ENCODE measurements around the gene MAEA. TPM values are rescaled to one million over a fixed set of nuclear protein-coding genes. Genes with fewer than 3 reads are reported as not detected.

MAEA gene
- total RNA-seq, 5 donors from 2014 or later (not counting 1 experiment from before 2014, with no cell fraction given): 62.3 to 114 (median 87.2) TPM

GRCh38 chr4:1315836-1316536 is 26.3 kb downstream of the MAEA start:
- Mint-ChIP-seq H3K27me3 (no peaks in the 10 kb centered on the region), H3K4me1 (peaks cover 23 to 32% (median 26%) of the 10 kb centered on the region in 3 donors), H3K36me3 (peaks cover 43% of the 10 kb centered on the region), H3K4me3 (peak overlapping the region in 1 of 3 donors; percentile 29), H3K27ac (peak overlapping the region in 1 of 2 donors; percentile 71), H3K9me3 (no peaks in the 10 kb centered on the region)
- CTCF ChIA-PET: no interaction called here
- H3K4me1 ChIP-seq (ENCODE audit: control insufficient read depth in 1 of 2, extremely low read depth in 1 of 2, insufficient read depth in 2 of 2, low read length in 2 of 2): peaks cover 14 to 23% of the 10 kb centered on the region in 2 experiments
- 59% methylated on average over 22 of the region's 27 CpGs for WGBS (ENCODE audit: insufficient coverage)
- no peak overlapping the region for H3K27ac ChIP-seq (ENCODE audit: low read length)
- DNase-seq (peak in 4 of 35 experiments; percentile 11 to 33 (median 18)), ATAC-seq (replicated peaks in 1 of 4) (peak in 2 of 4 experiments; percentile 26 to 48)
- POLR2A ChIA-PET: no interaction called here
- H3K9me3 ChIP-seq: no peaks in the 10 kb centered on the region
- H3K27me3 ChIP-seq (replicated peaks in 1 of 2; ENCODE audit: control insufficient read depth in 2 of 2, extremely low read depth in 1 of 2, insufficient read depth in 2 of 2, low read length in 1 of 2): no peaks in the 10 kb centered on the region
- peak overlapping the region in 1 of 2 donors; percentile 10 for H3K4me3 ChIP-seq (ENCODE audit: control insufficient read depth in 1 of 2, extremely low read depth in 1 of 2, low read length in 1 of 2)
- H3K36me3 ChIP-seq (ENCODE audit: control insufficient read depth in 2 of 2, extremely low read depth in 1 of 2, insufficient read depth in 1 of 2, low read length in 1 of 2): peaks cover 18 to 51% of the 10 kb centered on the region in 2 donors

DNA sequence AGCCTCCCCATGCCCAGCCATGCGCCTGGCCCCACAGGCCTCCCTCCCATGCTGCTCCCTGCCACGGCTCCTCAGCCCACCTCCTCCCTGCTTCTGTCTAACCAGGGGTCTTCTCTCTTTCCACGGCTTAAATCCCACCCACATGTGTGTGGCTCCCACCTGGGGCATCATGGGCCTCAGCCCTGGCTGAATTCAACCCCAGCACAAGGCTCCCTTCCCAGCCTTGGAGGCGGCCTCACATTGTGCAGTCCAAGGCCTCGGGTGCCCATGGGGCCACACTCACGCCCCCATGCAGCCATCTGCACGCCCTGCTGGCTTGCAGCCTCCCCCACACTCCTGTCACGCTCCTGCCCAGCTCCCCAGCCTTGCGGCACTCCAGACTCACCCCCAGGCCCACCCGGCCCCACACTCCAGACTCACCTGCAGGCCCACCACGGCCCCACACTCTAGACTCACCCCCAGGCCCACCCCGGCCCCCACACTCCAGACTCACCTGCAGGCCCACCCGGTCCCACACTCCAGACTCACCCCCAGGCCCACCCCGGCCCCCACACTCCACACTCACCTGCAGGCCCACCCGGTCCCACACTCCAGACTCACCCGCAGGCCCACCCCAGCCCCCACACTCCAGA is 27.0 kb downstream of the MAEA start:
- no peaks in the 10 kb centered on the region for H3K27me3 Mint-ChIP-seq
- DNase-seq (no peak), ATAC-seq (replicated peaks in 1 of 4) (no peak)
- Histone ChIP-seq H3K4me3 (ENCODE audit: control insufficient read depth in 1 of 2, extremely low read depth in 1 of 2, low read length in 1 of 2) (peak overlapping the region in 1 of 2 donors; percentile 10), H3K36me3 (ENCODE audit: control insufficient read depth in 2 of 2, extremely low read depth in 1 of 2, insufficient read depth in 1 of 2, low read length in 1 of 2) (peaks cover 22 to 56% of the 10 kb centered on the region in 2 donors), H3K27ac (ENCODE audit: low read length) (no peak overlapping the region), H3K4me1 (ENCODE audit: control insufficient read depth in 1 of 2, extremely low read depth in 1 of 2, insufficient read depth in 2 of 2, low read length in 2 of 2) (peaks cover 8 to 16% of the 10 kb centered on the region in 2 experiments), H3K9me3 (no peaks in the 10 kb centered on the region), H3K27me3 (replicated peaks in 1 of 2; ENCODE audit: control insufficient read depth in 2 of 2, extremely low read depth in 1 of 2, insufficient read depth in 2 of 2, low read length in 1 of 2) (no peaks in the 10 kb centered on the region)
- ChIA-PET POLR2A (no interaction called here), CTCF (no interaction called here)
- no peaks in the 10 kb centered on the region for H3K9me3 Mint-ChIP-seq
- H3K4me3 Mint-ChIP-seq: no peak overlapping the region
- H3K27ac Mint-ChIP-seq: peak overlapping the region in 1 of 2 donors; percentile 52
- peaks cover 47% of the 10 kb centered on the region for H3K36me3 Mint-ChIP-seq
- H3K4me1 Mint-ChIP-seq: peaks cover 18 to 28% (median 19%) of the 10 kb centered on the region in 3 donors
- 84% methylated on average over 9 of the region's 16 CpGs for WGBS (ENCODE audit: insufficient coverage)

DNA sequence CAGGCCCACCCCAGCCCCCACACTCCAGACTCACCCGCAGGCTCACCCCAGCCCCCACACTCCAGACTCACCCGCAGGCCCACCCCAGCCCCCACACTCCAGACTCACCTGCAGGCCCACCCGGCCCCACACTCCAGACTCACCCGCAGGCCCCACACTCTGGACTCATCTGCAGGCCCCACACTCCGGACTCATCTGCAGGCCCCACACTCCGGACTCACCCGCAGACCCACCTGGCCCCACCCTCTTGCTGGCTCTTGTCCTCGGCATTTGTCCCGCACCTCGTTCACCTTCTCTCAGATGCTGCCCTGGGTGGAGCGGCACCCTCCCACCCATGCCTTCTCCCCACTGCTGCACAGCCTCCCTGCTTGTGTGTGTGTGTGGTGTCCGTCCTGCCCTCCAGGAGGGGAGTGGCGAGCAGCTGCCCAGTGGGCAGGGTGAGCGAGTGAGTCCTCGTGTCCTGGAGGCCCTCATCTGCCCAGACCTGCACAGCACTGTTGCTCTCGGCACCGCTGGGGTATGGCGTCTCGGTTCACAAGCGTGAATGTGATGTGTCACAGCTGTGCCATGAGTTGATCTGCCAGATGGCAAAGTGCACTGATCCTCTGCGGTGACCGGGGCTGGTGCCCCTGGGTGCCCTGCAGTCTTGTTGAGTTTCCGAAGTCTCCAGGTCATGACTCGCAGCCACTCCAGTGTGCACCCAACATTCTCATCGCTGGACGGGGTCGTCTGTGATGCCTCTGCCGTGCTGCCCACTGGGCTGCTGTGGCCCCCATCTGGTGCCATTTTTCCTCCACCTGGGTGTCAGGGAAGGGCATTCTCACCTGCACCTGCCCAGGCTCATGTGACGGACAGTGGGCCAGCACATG is 27.7 kb downstream of the MAEA start:
- ChIA-PET POLR2A (no interaction called here), CTCF (no interaction called here)
- peaks cover 21 to 62% of the 10 kb centered on the region in 2 donors for H3K36me3 ChIP-seq (ENCODE audit: control insufficient read depth in 2 of 2, extremely low read depth in 1 of 2, insufficient read depth in 1 of 2, low read length in 1 of 2)
- no peak overlapping the region for H3K27ac ChIP-seq (ENCODE audit: low read length)
- no peaks in the 10 kb centered on the region for H3K27me3 Mint-ChIP-seq
- no peak overlapping the region for H3K4me3 ChIP-seq (ENCODE audit: control insufficient read depth in 1 of 2, extremely low read depth in 1 of 2, low read length in 1 of 2)
- peaks cover 2 to 10% of the 10 kb centered on the region in 2 experiments for H3K4me1 ChIP-seq (ENCODE audit: control insufficient read depth in 1 of 2, extremely low read depth in 1 of 2, insufficient read depth in 2 of 2, low read length in 2 of 2)
- DNase-seq (no peak), ATAC-seq (replicated peaks in 1 of 4) (no peak)
- H3K9me3 ChIP-seq: no peaks in the 10 kb centered on the region
- no peaks in the 10 kb centered on the region for H3K27me3 ChIP-seq (replicated peaks in 1 of 2; ENCODE audit: control insufficient read depth in 2 of 2, extremely low read depth in 1 of 2, insufficient read depth in 2 of 2, low read length in 1 of 2)
- peaks cover 14 to 25% (median 16%) of the 10 kb centered on the region in 3 donors for H3K4me1 Mint-ChIP-seq
- no peak overlapping the region for H3K4me3 Mint-ChIP-seq
- no peak overlapping the region for H3K27ac Mint-ChIP-seq
- H3K9me3 Mint-ChIP-seq: no peaks in the 10 kb centered on the region
- 97% methylated on average over 21 of the region's 29 CpGs for WGBS (ENCODE audit: insufficient coverage)
- H3K36me3 Mint-ChIP-seq: peaks cover 41% of the 10 kb centered on the region

GRCh38 chr4:1318046-1318375 is 28.3 kb downstream of the MAEA start:
- Mint-ChIP-seq H3K4me3 (no peak overlapping the region), H3K27ac (no peak overlapping the region), H3K4me1 (peaks cover 14 to 24% (median 16%) of the 10 kb centered on the region in 3 donors), H3K27me3 (no peaks in the 10 kb centered on the region), H3K36me3 (peaks cover 41% of the 10 kb centered on the region), H3K9me3 (no peaks in the 10 kb centered on the region)
- ChIA-PET POLR2A (no interaction called here), CTCF (no interaction called here)
- Histone ChIP-seq H3K36me3 (ENCODE audit: control insufficient read depth in 2 of 2, extremely low read depth in 1 of 2, insufficient read depth in 1 of 2, low read length in 1 of 2) (peaks cover 19 to 62% of the 10 kb centered on the region in 2 donors), H3K4me1 (ENCODE audit: control insufficient read depth in 1 of 2, extremely low read depth in 1 of 2, insufficient read depth in 2 of 2, low read length in 2 of 2) (peaks cover 2 to 10% of the 10 kb centered on the region in 2 experiments), H3K4me3 (ENCODE audit: control insufficient read depth in 1 of 2, extremely low read depth in 1 of 2, low read length in 1 of 2) (no peak overlapping the region), H3K27ac (ENCODE audit: low read length) (no peak overlapping the region), H3K9me3 (no peaks in the 10 kb centered on the region), H3K27me3 (replicated peaks in 1 of 2; ENCODE audit: control insufficient read depth in 2 of 2, extremely low read depth in 1 of 2, insufficient read depth in 2 of 2, low read length in 1 of 2) (no peaks in the 10 kb centered on the region)
- ATAC-seq (replicated peaks in 1 of 4) (no peak), DNase-seq (no peak)
- WGBS (ENCODE audit: insufficient coverage): 98% methylated on average over 13 of the region's 13 CpGs

GRCh38 chr4:1318488-1319213 is 29.0 kb downstream of the MAEA start:
- Mint-ChIP-seq H3K36me3 (peaks cover 37% of the 10 kb centered on the region), H3K27ac (no peak overlapping the region), H3K27me3 (no peaks in the 10 kb centered on the region), H3K9me3 (no peaks in the 10 kb centered on the region), H3K4me3 (no peak overlapping the region), H3K4me1 (peaks cover 14 to 22% (median 16%) of the 10 kb centered on the region in 3 donors)
- no peak overlapping the region for H3K4me3 ChIP-seq (ENCODE audit: control insufficient read depth in 1 of 2, extremely low read depth in 1 of 2, low read length in 1 of 2)
- H3K36me3 ChIP-seq (ENCODE audit: control insufficient read depth in 2 of 2, extremely low read depth in 1 of 2, insufficient read depth in 1 of 2, low read length in 1 of 2): peaks cover 14 to 62% of the 10 kb centered on the region in 2 donors
- peak in 3 of 35 experiments; percentile 41 to 58 (median 43) for DNase-seq
- no peaks in the 10 kb centered on the region for H3K27me3 ChIP-seq (replicated peaks in 1 of 2; ENCODE audit: control insufficient read depth in 2 of 2, extremely low read depth in 1 of 2, insufficient read depth in 2 of 2, low read length in 1 of 2)
- H3K4me1 ChIP-seq (ENCODE audit: control insufficient read depth in 1 of 2, extremely low read depth in 1 of 2, insufficient read depth in 2 of 2, low read length in 2 of 2): peaks cover 2 to 10% of the 10 kb centered on the region in 2 experiments
- no peak for ATAC-seq (replicated peaks in 1 of 4)
- POLR2A ChIA-PET: no interaction called here
- no peaks in the 10 kb centered on the region for H3K9me3 ChIP-seq
- 90% methylated on average over 14 of the region's 18 CpGs for WGBS (ENCODE audit: insufficient coverage)
- CTCF ChIA-PET: no interaction called here
- no peak overlapping the region for H3K27ac ChIP-seq (ENCODE audit: low read length)

GRCh38 chr4:1321486-1321885 is 31.8 kb downstream of the MAEA start:
- Mint-ChIP-seq H3K9me3 (no peaks in the 10 kb centered on the region), H3K36me3 (peaks cover 27% of the 10 kb centered on the region), H3K4me3 (no peak overlapping the region), H3K27ac (no peak overlapping the region), H3K27me3 (no peaks in the 10 kb centered on the region), H3K4me1 (peaks cover 6 to 10% (median 10%) of the 10 kb centered on the region in 3 donors)
- Histone ChIP-seq H3K9me3 (no peaks in the 10 kb centered on the region), H3K27ac (ENCODE audit: low read length) (no peak overlapping the region), H3K27me3 (replicated peaks in 1 of 2; ENCODE audit: control insufficient read depth in 2 of 2, extremely low read depth in 1 of 2, insufficient read depth in 2 of 2, low read length in 1 of 2) (no peaks in the 10 kb centered on the region), H3K36me3 (ENCODE audit: control insufficient read depth in 2 of 2, extremely low read depth in 1 of 2, insufficient read depth in 1 of 2, low read length in 1 of 2) (peaks cover 20 to 59% of the 10 kb centered on the region in 2 donors), H3K4me3 (ENCODE audit: control insufficient read depth in 1 of 2, extremely low read depth in 1 of 2, low read length in 1 of 2) (no peak overlapping the region), H3K4me1 (ENCODE audit: control insufficient read depth in 1 of 2, extremely low read depth in 1 of 2, insufficient read depth in 2 of 2, low read length in 2 of 2) (peaks cover 2 to 8% of the 10 kb centered on the region in 2 experiments)
- ChIA-PET POLR2A (no interaction called here), CTCF (no interaction called here)
- DNase-seq (no peak), ATAC-seq (replicated peaks in 1 of 4) (no peak)
- WGBS (ENCODE audit: insufficient coverage): 94% methylated on average over 11 of the region's 13 CpGs

All from T-cell (primary cell).